A673 (cell line): Measurements from ENCODE around the gene DGUOK. TPM values are rescaled to one million over a fixed set of nuclear protein-coding genes. Genes with fewer than 3 reads are reported as not detected.

Source experiments
- BruUV-seq: library from RNA; stranded (reverse); fragments of 400-500 nt; replicated peaks from 2 replicates; lab custom pipeline; 2021; lab: Mats Ljungman, UMichigan
- CTCF ChIA-PET: fragments of 300-600 bp; sonication (Branson Sonifier 250); formaldehyde crosslinking; loops from one replicate; lab custom pipeline; 2022; ENCODE audit warnings: antibody characterized with exemption; lab: Charles Lee
- POLR2A ChIA-PET: fragments of 300-600 bp; sonication (Branson Sonifier 250); formaldehyde crosslinking; loops from one replicate; lab custom pipeline; 2022; ENCODE audit warnings: antibody characterized with exemption; ENCODE audit not compliant: low non-redundant PET; lab: Charles Lee
- DNase-seq: peaks from one replicate; pipeline ENCODE4 v3.0.0-alpha.2; 2015; ENCODE audit warnings: low spot score
- H3K27ac ChIP-seq: fragments of 200-600 bp; sonication (generic); 2 replicates; pipeline ENCODE4 v1.5.1; 2016; ENCODE audit warnings: mixed run types, low read depth, mild to moderate bottlenecking, mixed read lengths, antibody characterized with exemption, low read length; ENCODE audit not compliant: poor library complexity, severe bottlenecking
- H3K27me3 ChIP-seq: fragments of 200-600 bp; sonication (generic); replicated peaks from 2 replicates; pipeline ENCODE4 v1.6.1; 2017; ENCODE audit warnings: mixed run types, low read depth, mild to moderate bottlenecking, mixed read lengths, antibody characterized with exemption, low read length; ENCODE audit not compliant: insufficient read depth, poor library complexity
- H3K36me3 ChIP-seq: fragments of 200-600 bp; sonication (generic); 2 replicates; pipeline ENCODE4 v1.6.1; 2016; ENCODE audit warnings: mixed run types, mild to moderate bottlenecking, mixed read lengths, antibody characterized with exemption, low read length; ENCODE audit not compliant: insufficient read depth, poor library complexity, severe bottlenecking
- H3K4me1 ChIP-seq: fragments of 200-600 bp; sonication (generic); 2 replicates; pipeline ENCODE4 v1.6.1; 2017; ENCODE audit warnings: mixed run types, mild to moderate bottlenecking, mixed read lengths, antibody characterized with exemption, low read length; ENCODE audit not compliant: insufficient read depth, poor library complexity, severe bottlenecking
- H3K4me3 ChIP-seq: fragments of 200-600 bp; sonication (generic); 2 replicates; pipeline ENCODE4 v1.5.1; 2016; ENCODE audit warnings: low read depth, mixed run types, mild to moderate bottlenecking, mixed read lengths, low read length; ENCODE audit not compliant: poor library complexity, severe bottlenecking
- H3K9me3 ChIP-seq: fragments of 200-600 bp; sonication (generic); 2 replicates; pipeline ENCODE4 v1.6.1; 2016; ENCODE audit warnings: mixed run types, low read depth, mild to moderate bottlenecking, mixed read lengths, antibody characterized with exemption, low read length; ENCODE audit not compliant: poor library complexity, severe bottlenecking
- EZH2 ChIP-seq: fragments of 200-600 bp; sonication (generic); IDR thresholded peaks from 2 replicates; pipeline ENCODE4 v1.6.1; 2017; ENCODE audit warnings: borderline replicate concordance, low read depth, mild to moderate bottlenecking, mixed read lengths, antibody characterized with exemption, low read length; ENCODE audit not compliant: poor library complexity, severe bottlenecking
- intact Hi-C: fragments of 100-400 bp; cut with micrococcal nuclease; formaldehyde crosslinking; loops from one replicate; pipeline ENCODE4 v1.10.0; 2022; ENCODE audit not compliant: unreplicated experiment
- total RNA-seq: library from RNA; stranded (reverse); gene quantifications from 2 replicates; pipeline ENCODE4 v1.2.3, GENCODE V29; 2021
- TF ChIP-seq, protein P1 (sequence below): fragments of 300-800, 200-600 bp; sonication (generic); conservative IDR thresholded peaks from 2 replicates; pipeline ENCODE4 v1.5.1; 2017; ENCODE audit warnings: low read depth, mild to moderate bottlenecking, antibody characterized with exemption, low read length, moderate library complexity, mixed read lengths

The DGUOK gene
- total RNA-seq, 1 experiment from 2014 or later: 106 TPM

GRCh38 chr2:73997813-73998212, 71.1 kb downstream of the DGUOK start:
- no peaks in the 10 kb centered on the region for H3K36me3 ChIP-seq
- TF ChIP-seq, protein P1, sequence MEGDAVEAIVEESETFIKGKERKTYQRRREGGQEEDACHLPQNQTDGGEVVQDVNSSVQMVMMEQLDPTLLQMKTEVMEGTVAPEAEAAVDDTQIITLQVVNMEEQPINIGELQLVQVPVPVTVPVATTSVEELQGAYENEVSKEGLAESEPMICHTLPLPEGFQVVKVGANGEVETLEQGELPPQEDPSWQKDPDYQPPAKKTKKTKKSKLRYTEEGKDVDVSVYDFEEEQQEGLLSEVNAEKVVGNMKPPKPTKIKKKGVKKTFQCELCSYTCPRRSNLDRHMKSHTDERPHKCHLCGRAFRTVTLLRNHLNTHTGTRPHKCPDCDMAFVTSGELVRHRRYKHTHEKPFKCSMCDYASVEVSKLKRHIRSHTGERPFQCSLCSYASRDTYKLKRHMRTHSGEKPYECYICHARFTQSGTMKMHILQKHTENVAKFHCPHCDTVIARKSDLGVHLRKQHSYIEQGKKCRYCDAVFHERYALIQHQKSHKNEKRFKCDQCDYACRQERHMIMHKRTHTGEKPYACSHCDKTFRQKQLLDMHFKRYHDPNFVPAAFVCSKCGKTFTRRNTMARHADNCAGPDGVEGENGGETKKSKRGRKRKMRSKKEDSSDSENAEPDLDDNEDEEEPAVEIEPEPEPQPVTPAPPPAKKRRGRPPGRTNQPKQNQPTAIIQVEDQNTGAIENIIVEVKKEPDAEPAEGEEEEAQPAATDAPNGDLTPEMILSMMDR: no peak
- TF ChIP-seq EZH2: no peak
- no peaks in the 10 kb centered on the region for H3K27me3 ChIP-seq
- no peaks in the 10 kb centered on the region for H3K9me3 ChIP-seq
- no peak overlapping the region for H3K4me3 ChIP-seq
- H3K27ac ChIP-seq: no peak overlapping the region
- H3K4me1 ChIP-seq: peaks cover 30% of the 10 kb centered on the region
- no peak for DNase-seq
- intact Hi-C loops: no loop called here
- no TSS peak for BruUV-seq
- ChIA-PET POLR2A (no interaction called here), CTCF (no interaction called here)

GRCh38 chr2:73998451-73998850, 71.8 kb downstream of the DGUOK start:
- Histone ChIP-seq H3K4me1 (peaks cover 30% of the 10 kb centered on the region), H3K27me3 (no peaks in the 10 kb centered on the region), H3K27ac (no peak overlapping the region), H3K4me3 (no peak overlapping the region), H3K9me3 (no peaks in the 10 kb centered on the region), H3K36me3 (no peaks in the 10 kb centered on the region)
- ChIA-PET POLR2A (no interaction called here), CTCF (no interaction called here)
- intact Hi-C loops: no loop called here
- TF ChIP-seq EZH2: no peak
- TF ChIP-seq, protein P1: no peak
- no TSS peak for BruUV-seq
- no peak for DNase-seq

- ChIA-PET CTCF (no interaction called here), POLR2A (no interaction called here)
- Histone ChIP-seq H3K27me3 (no peaks in the 10 kb centered on the region), H3K4me3 (no peak overlapping the region), H3K9me3 (no peaks in the 10 kb centered on the region), H3K36me3 (no peaks in the 10 kb centered on the region), H3K27ac (no peak overlapping the region), H3K4me1 (peaks cover 34% of the 10 kb centered on the region)
- BruUV-seq: no TSS peak
- intact Hi-C loops: no loop called here
- TF ChIP-seq, protein P1: no peak
- no peak for TF ChIP-seq EZH2
- DNase-seq: no peak
These were observed 72.3 kb downstream of the DGUOK start for GRCh38 chr2:73998933-73999332.
